HEK293 (cell line): ENCODE data around the gene PRSS16.

Experiments
- GFI1B ChIP-seq: fragments of 450-650 bp; formaldehyde crosslinking; IDR thresholded peaks from 2 replicates; pipeline ENCODE4 v1.5.1; 2016; ENCODE audit warnings: missing biosample characterization, missing genetic modification characterization
- GLIS2 ChIP-seq: fragments of 450-650 bp; formaldehyde crosslinking; IDR thresholded peaks from 2 replicates; pipeline ENCODE4 v1.5.1; 2016; ENCODE audit warnings: missing biosample characterization, missing genetic modification characterization
- KLF7 ChIP-seq: fragments of 450-650 bp; formaldehyde crosslinking; IDR thresholded peaks from 2 replicates; pipeline ENCODE4 v1.5.1; 2016; ENCODE audit warnings: missing biosample characterization, missing genetic modification characterization, borderline replicate concordance
- KLF9 ChIP-seq: fragments of 450-650 bp; formaldehyde crosslinking; IDR thresholded peaks from 2 replicates; pipeline ENCODE4 v1.5.1; 2016; ENCODE audit warnings: missing biosample characterization, missing genetic modification characterization, low read depth
- PRDM4 ChIP-seq: fragments of 450-650 bp; formaldehyde crosslinking; IDR thresholded peaks from 2 replicates; pipeline ENCODE4 v1.5.1; 2017; ENCODE audit warnings: missing biosample characterization, missing genetic modification characterization
- TSHZ1 ChIP-seq: fragments of 450-650 bp; formaldehyde crosslinking; IDR thresholded peaks from 2 replicates; pipeline ENCODE4 v1.5.1; 2016; ENCODE audit warnings: missing biosample characterization, missing genetic modification characterization, borderline replicate concordance
- ZBTB20 ChIP-seq: fragments of 450-650 bp; formaldehyde crosslinking; IDR thresholded peaks from 2 replicates; pipeline ENCODE4 v1.5.1; 2016; ENCODE audit warnings: missing biosample characterization, missing genetic modification characterization
- ZBTB44 ChIP-seq: fragments of 450-650 bp; IDR thresholded peaks from 2 replicates; pipeline ENCODE4 v1.5.1; 2018; ENCODE audit warnings: missing biosample characterization, mild to moderate bottlenecking, missing genetic modification characterization
- ZBTB48 ChIP-seq: fragments of 450-650 bp; formaldehyde crosslinking; IDR thresholded peaks from 2 replicates; pipeline ENCODE4 v1.5.1; 2016; ENCODE audit warnings: missing biosample characterization, missing genetic modification characterization
- ZFHX2 ChIP-seq: fragments of 450-650 bp; formaldehyde crosslinking; conservative IDR thresholded peaks from 2 replicates; pipeline ENCODE4 v1.5.1; 2016; ENCODE audit warnings: missing biosample characterization, missing genetic modification characterization
- ZFP69B ChIP-seq: fragments of 450-650 bp; formaldehyde crosslinking; IDR thresholded peaks from 2 replicates; pipeline ENCODE4 v1.5.1; 2016; ENCODE audit warnings: missing biosample characterization, missing genetic modification characterization
- ZNF18 ChIP-seq: fragments of 450-650 bp; formaldehyde crosslinking; IDR thresholded peaks from 2 replicates; pipeline ENCODE4 v1.5.1; 2016; ENCODE audit warnings: missing biosample characterization, missing genetic modification characterization
- ZNF2 ChIP-seq: fragments of 450-650 bp; formaldehyde crosslinking; IDR thresholded peaks from 2 replicates; pipeline ENCODE4 v1.5.1; 2016; ENCODE audit warnings: missing biosample characterization, missing genetic modification characterization
- ZNF202 ChIP-seq: fragments of 450-650 bp; formaldehyde crosslinking; IDR thresholded peaks from 2 replicates; pipeline ENCODE4 v1.5.1; 2016; ENCODE audit warnings: missing biosample characterization, missing genetic modification characterization, borderline replicate concordance
- ZNF214 ChIP-seq: fragments of 450-650 bp; formaldehyde crosslinking; IDR thresholded peaks from 2 replicates; pipeline ENCODE4 v1.5.1; 2017; ENCODE audit warnings: missing biosample characterization, mild to moderate bottlenecking, missing genetic modification characterization, borderline replicate concordance
- ZNF221 ChIP-seq: fragments of 450-650 bp; formaldehyde crosslinking; IDR thresholded peaks from 2 replicates; pipeline ENCODE4 v1.5.1; 2017; ENCODE audit warnings: missing biosample characterization, missing genetic modification characterization, borderline replicate concordance
- ZNF341 ChIP-seq: fragments of 450-650 bp; formaldehyde crosslinking; IDR thresholded peaks from 2 replicates; pipeline ENCODE4; 2016; ENCODE audit warnings: low read depth, missing biosample characterization, missing genetic modification characterization
- ZNF394 ChIP-seq: fragments of 450-650 bp; formaldehyde crosslinking; IDR thresholded peaks from 2 replicates; pipeline ENCODE4 v1.5.1; 2016; ENCODE audit warnings: missing biosample characterization, missing genetic modification characterization, mild to moderate bottlenecking, moderate library complexity, borderline replicate concordance
- ZNF426 ChIP-seq: fragments of 450-650 bp; formaldehyde crosslinking; IDR thresholded peaks from 2 replicates; pipeline ENCODE4 v1.5.1; 2017; ENCODE audit warnings: missing biosample characterization, missing genetic modification characterization, mild to moderate bottlenecking, inconsistent platforms, moderate library complexity
- ZNF580 ChIP-seq: fragments of 450-650 bp; formaldehyde crosslinking; IDR thresholded peaks from 2 replicates; pipeline ENCODE4 v1.5.1; 2016; ENCODE audit warnings: missing biosample characterization, missing genetic modification characterization
- ZNF610 ChIP-seq: fragments of 450-650 bp; formaldehyde crosslinking; IDR thresholded peaks from 2 replicates; pipeline ENCODE4 v1.5.1; 2016; ENCODE audit warnings: missing biosample characterization, missing genetic modification characterization, borderline replicate concordance
- ZNF777 ChIP-seq: fragments of 450-650 bp; formaldehyde crosslinking; IDR thresholded peaks from 2 replicates; pipeline ENCODE4 v1.5.1; 2017; ENCODE audit warnings: missing biosample characterization, missing genetic modification characterization, borderline replicate concordance
- ZSCAN23 ChIP-seq: fragments of 450-650 bp; formaldehyde crosslinking; IDR thresholded peaks from 2 replicates; pipeline ENCODE4 v1.5.1; 2016; ENCODE audit warnings: missing biosample characterization, missing genetic modification characterization
- ZXDB ChIP-seq: fragments of 450-650 bp; formaldehyde crosslinking; IDR thresholded peaks from 2 replicates; pipeline ENCODE4 v1.5.1; 2016; ENCODE audit warnings: missing biosample characterization, missing genetic modification characterization
- TF ChIP-seq, protein P1 (sequence below): sonication (generic); formaldehyde crosslinking; IDR thresholded peaks from 2 replicates; pipeline ENCODE4 v1.8.1; 2022; ENCODE audit warnings: mild to moderate bottlenecking, moderate library complexity, missing genetic modification reagents
- TF ChIP-seq, protein P2 (sequence below): fragments of 450-650 bp; formaldehyde crosslinking; IDR thresholded peaks from 2 replicates; pipeline ENCODE4 v1.5.1; 2017; ENCODE audit warnings: missing biosample characterization, mild to moderate bottlenecking, missing genetic modification characterization, moderate library complexity

The PRSS16 gene

DNA sequence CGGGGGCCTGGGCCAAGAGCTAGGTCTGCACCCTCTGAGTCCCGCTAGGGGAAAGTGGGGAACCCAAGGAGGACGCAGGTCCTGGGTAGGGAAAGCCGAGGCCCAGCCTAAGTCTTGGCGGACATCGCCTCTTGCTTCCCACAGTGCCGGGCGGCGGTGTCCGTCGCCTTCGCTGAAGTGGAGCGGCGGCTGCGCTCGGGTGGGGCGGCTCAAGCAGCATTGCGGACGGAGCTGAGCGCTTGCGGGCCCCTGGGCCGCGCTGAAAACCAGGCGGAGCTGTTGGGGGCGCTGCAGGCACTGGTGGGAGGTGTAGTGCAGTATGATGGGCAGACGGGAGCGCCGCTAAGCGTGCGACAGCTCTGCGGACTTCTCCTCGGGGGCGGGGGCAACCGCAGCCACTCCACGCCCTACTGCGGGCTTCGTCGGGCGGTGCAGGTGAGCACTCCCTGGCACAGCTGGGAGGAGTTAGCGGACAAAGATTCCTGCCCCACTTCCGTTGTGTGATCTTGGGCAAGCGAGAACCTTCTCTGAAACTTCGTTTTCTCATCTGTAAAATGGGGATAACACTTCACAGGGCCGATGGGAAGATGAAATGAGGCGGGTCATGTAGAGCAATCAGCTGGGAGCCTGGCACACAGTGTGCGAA is 4.2 kb downstream of the PRSS16 start (continued):
- no peak for TF ChIP-seq ZNF18 (tag by site-specific recombination)
- peak; percentile 57 for TF ChIP-seq ZFHX2 (tag by site-specific recombination)
- TF ChIP-seq ZBTB48 = no peak; the same call in 1 of the 2 replicates
- peak; percentile 71 for TF ChIP-seq ZXDB
- peak; percentile 51; the same call in 1 of the 2 replicates for TF ChIP-seq ZBTB44 (tag by site-specific recombination)
- TF ChIP-seq PRDM4 = no peak
- TF ChIP-seq ZNF341 (tag by site-specific recombination) = peak; percentile 96
- no peak for TF ChIP-seq ZNF777 (tag by site-specific recombination)
- TF ChIP-seq ZNF202 = no peak
- no peak for TF ChIP-seq ZBTB20 (tag by site-specific recombination)
- TF ChIP-seq ZNF214 (tag by site-specific recombination) = no peak
- TF ChIP-seq GLIS2 (tag by site-specific recombination) = peak; percentile 84
- no peak for TF ChIP-seq ZNF221 (tag by site-specific recombination)
- TF ChIP-seq KLF7 (tag by site-specific recombination) = 0 out of 2 replicates have a peak, but pooled peaks have one; percentile 44
- peak; percentile 89 for TF ChIP-seq ZNF610 (tag by site-specific recombination)
- TF ChIP-seq ZNF426 (tag by site-specific recombination) = no peak
- peak; percentile 99 for TF ChIP-seq ZNF2 (tag by site-specific recombination)
- no peak for TF ChIP-seq TSHZ1
- no peak for TF ChIP-seq GFI1B (tag by site-specific recombination)
- no peak for TF ChIP-seq ZNF394 (tag by site-specific recombination)
- TF ChIP-seq KLF9 (tag by site-specific recombination) = no peak; the same call in 1 of the 2 replicates
- no peak for TF ChIP-seq ZSCAN23 (tag by site-specific recombination)
- TF ChIP-seq ZNF580 (tag by site-specific recombination) = 0 out of 2 replicates have a peak, but pooled peaks have one; percentile 33
- TF ChIP-seq, protein P1, sequence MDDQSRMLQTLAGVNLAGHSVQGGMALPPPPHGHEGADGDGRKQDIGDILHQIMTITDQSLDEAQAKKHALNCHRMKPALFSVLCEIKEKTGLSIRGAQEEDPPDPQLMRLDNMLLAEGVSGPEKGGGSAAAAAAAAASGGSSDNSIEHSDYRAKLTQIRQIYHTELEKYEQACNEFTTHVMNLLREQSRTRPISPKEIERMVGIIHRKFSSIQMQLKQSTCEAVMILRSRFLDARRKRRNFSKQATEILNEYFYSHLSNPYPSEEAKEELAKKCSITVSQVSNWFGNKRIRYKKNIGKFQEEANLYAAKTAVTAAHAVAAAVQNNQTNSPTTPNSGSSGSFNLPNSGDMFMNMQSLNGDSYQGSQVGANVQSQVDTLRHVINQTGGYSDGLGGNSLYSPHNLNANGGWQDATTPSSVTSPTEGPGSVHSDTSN = peak; percentile 92
- TF ChIP-seq ZFP69B = peak; percentile 70; the same call in 1 of the 2 replicates
- TF ChIP-seq, protein P2, sequence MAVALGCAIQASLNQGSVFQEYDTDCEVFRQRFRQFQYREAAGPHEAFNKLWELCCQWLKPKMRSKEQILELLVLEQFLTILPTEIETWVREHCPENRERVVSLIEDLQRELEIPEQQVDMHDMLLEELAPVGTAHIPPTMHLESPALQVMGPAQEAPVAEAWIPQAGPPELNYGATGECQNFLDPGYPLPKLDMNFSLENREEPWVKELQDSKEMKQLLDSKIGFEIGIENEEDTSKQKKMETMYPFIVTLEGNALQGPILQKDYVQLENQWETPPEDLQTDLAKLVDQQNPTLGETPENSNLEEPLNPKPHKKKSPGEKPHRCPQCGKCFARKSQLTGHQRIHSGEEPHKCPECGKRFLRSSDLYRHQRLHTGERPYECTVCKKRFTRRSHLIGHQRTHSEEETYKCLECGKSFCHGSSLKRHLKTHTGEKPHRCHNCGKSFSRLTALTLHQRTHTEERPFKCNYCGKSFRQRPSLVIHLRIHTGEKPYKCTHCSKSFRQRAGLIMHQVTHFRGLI (tag by site-specific recombination) = peak; percentile 94
